ENCODE measurements around the gene ZNF536. TPM values are rescaled to one million over a fixed set of nuclear protein-coding genes. Genes with fewer than 3 reads are reported as not detected.

Gene ZNF536
- total RNA-seq, 1 donor from 2014 or later: 24.9 TPM

GRCh38 chr19:30471441-30471840 lies 99.3 kb downstream of the ZNF536 start:
- peak overlapping the region; percentile 71 for H3K27ac Mint-ChIP-seq (ENCODE audit: unreplicated experiment)
- peaks cover 12% of the 10 kb centered on the region for H3K36me3 Mint-ChIP-seq (ENCODE audit: unreplicated experiment)
- no peak for TF ChIP-seq CTCF (IDR thresholded peaks at IDR 0.05; ENCODE audit: partially characterized antibody, unreplicated experiment)
- H3K4me3 Mint-ChIP-seq (ENCODE audit: unreplicated experiment): peak overlapping the region; percentile 23
- peaks cover 13% of the 10 kb centered on the region for H3K9me3 Mint-ChIP-seq (ENCODE audit: unreplicated experiment)
- peaks cover 10% of the 10 kb centered on the region for H3K27me3 Mint-ChIP-seq (ENCODE audit: unreplicated experiment)
- DNase-seq: no peak
- peaks cover 10% of the 10 kb centered on the region for H3K4me1 Mint-ChIP-seq (ENCODE audit: low read depth, unreplicated experiment)

GRCh38 chr19:30473334-30473867 lies 101.2 kb downstream of the ZNF536 start:
- H3K27ac Mint-ChIP-seq (ENCODE audit: unreplicated experiment): peak overlapping the region; percentile 50
- peaks cover 4% of the 10 kb centered on the region for H3K36me3 Mint-ChIP-seq (ENCODE audit: unreplicated experiment)

GRCh38 chr19:30476997-30477396 lies 104.8 kb downstream of the ZNF536 start:
- no peak for TF ChIP-seq CTCF (IDR thresholded peaks at IDR 0.05; ENCODE audit: partially characterized antibody, unreplicated experiment)
- peaks cover 5% of the 10 kb centered on the region for H3K36me3 Mint-ChIP-seq (ENCODE audit: unreplicated experiment)
- H3K4me1 Mint-ChIP-seq (ENCODE audit: low read depth, unreplicated experiment): peaks cover 2% of the 10 kb centered on the region
- H3K27ac Mint-ChIP-seq (ENCODE audit: unreplicated experiment): no peak overlapping the region
- H3K4me3 Mint-ChIP-seq (ENCODE audit: unreplicated experiment): no peak overlapping the region
- DNase-seq: no peak
- H3K27me3 Mint-ChIP-seq (ENCODE audit: unreplicated experiment): peaks cover 5% of the 10 kb centered on the region
- H3K9me3 Mint-ChIP-seq (ENCODE audit: unreplicated experiment): peaks cover 5% of the 10 kb centered on the region

More at GRCh38 chr19:30473334-30473867, 101.2 kb downstream of the ZNF536 start:
- TF ChIP-seq CTCF (IDR thresholded peaks at IDR 0.05; ENCODE audit: partially characterized antibody, unreplicated experiment): no peak
- H3K4me1 Mint-ChIP-seq (ENCODE audit: low read depth, unreplicated experiment): peaks cover 10% of the 10 kb centered on the region
- no peak overlapping the region for H3K4me3 Mint-ChIP-seq (ENCODE audit: unreplicated experiment)
- DNase-seq: no peak
- H3K27me3 Mint-ChIP-seq (ENCODE audit: unreplicated experiment): peaks cover 8% of the 10 kb centered on the region
- peaks cover 8% of the 10 kb centered on the region for H3K9me3 Mint-ChIP-seq (ENCODE audit: unreplicated experiment)

- Mint-ChIP-seq H3K27me3 (ENCODE audit: unreplicated experiment) (peaks cover 7% of the 10 kb centered on the region), H3K9me3 (ENCODE audit: unreplicated experiment) (peaks cover 7% of the 10 kb centered on the region), H3K36me3 (ENCODE audit: unreplicated experiment) (peaks cover 5% of the 10 kb centered on the region), H3K4me3 (ENCODE audit: unreplicated experiment) (no peak overlapping the region), H3K27ac (ENCODE audit: unreplicated experiment) (no peak overlapping the region), H3K4me1 (ENCODE audit: low read depth, unreplicated experiment) (no peaks in the 10 kb centered on the region)
- no peak for DNase-seq
- TF ChIP-seq CTCF (IDR thresholded peaks at IDR 0.05; ENCODE audit: partially characterized antibody, unreplicated experiment): no peak
Observed at GRCh38 chr19:30479231-30479630, 107.0 kb downstream of the ZNF536 start.

GRCh38 chr19:30480097-30480496 lies 107.9 kb downstream of the ZNF536 start:
- no peak for TF ChIP-seq CTCF (IDR thresholded peaks at IDR 0.05; ENCODE audit: partially characterized antibody, unreplicated experiment)
- Mint-ChIP-seq H3K9me3 (ENCODE audit: unreplicated experiment) (peaks cover 8% of the 10 kb centered on the region), H3K4me1 (ENCODE audit: low read depth, unreplicated experiment) (no peaks in the 10 kb centered on the region), H3K27ac (ENCODE audit: unreplicated experiment) (no peak overlapping the region), H3K36me3 (ENCODE audit: unreplicated experiment) (peaks cover 9% of the 10 kb centered on the region), H3K27me3 (ENCODE audit: unreplicated experiment) (peaks cover 7% of the 10 kb centered on the region), H3K4me3 (ENCODE audit: unreplicated experiment) (no peak overlapping the region)
- no peak for DNase-seq
